Prostate gland (tissue), 2 donors: ENCODE data around the gene TRMT2B.

ENCODE experiments used
- CTCF ChIP-seq, 4 experiments: fragments of 200-600 bp in 2 of 4; fragments of 450-650 bp in 2 of 4; sonication (generic) in 2 of 4; IDR thresholded peaks; 1 replicate in 3 of 4; 2 replicates in 1 of 4; pipeline ENCODE4 v1.5.1; 2016 to 2019; ENCODE audit warnings: antibody characterized with exemption in 4 of 4, mild to moderate bottlenecking in 2 of 4, moderate library complexity in 2 of 4
- POLR2A ChIP-seq: fragments of 450-650 bp; IDR thresholded peaks from one replicate; pipeline ENCODE4 v1.6.1; 2016; ENCODE audit warnings: antibody characterized with exemption, mild to moderate bottlenecking
- POLR2AphosphoS5 ChIP-seq: sonication (generic); formaldehyde crosslinking; IDR thresholded peaks from one replicate; pipeline ENCODE4 v1.6.1; 2017; ENCODE audit warnings: antibody characterized with exemption

- TF ChIP-seq POLR2AphosphoS5 (no peak), CTCF (IDR thresholded peaks at IDR 0.05) (no peak), POLR2A (no peak)
Observed at GRCh38 chrX:101057093-101057714, 5.3 kb upstream of the TRMT2B start.
